Aorta (tissue), 5 donors: ENCODE data around the gene SP1. TPM values are rescaled to one million over a fixed set of nuclear protein-coding genes. Genes with fewer than 3 reads are reported as not detected.
"Not testable (repeated sequence)": the region's sequence is repeated elsewhere in the genome, so short reads cannot be mapped to it uniquely, and the experiment has no call there.

Experiments used
- ATAC-seq: fragments of 200-7000 bp; cut with Tn5 transposase; one replicate; pipeline ENCODE4 v1.9.1; 2022; ENCODE audit warnings: moderate library complexity; ENCODE audit not compliant: low FRiP score
- DNase-seq, 2 donors: peaks; one replicate each; pipeline ENCODE4 v3.0.0-alpha.2; 2020
- H3K27ac ChIP-seq, 2 donors: one replicate each; pipeline ENCODE4 v1.5.1; 2013; ENCODE audit warnings: low read length in 2 of 2, mild to moderate bottlenecking in 2 of 2, moderate library complexity in 2 of 2, control low read depth in 1 of 2, inconsistent platforms in 1 of 2, low read depth in 1 of 2
- H3K27me3 ChIP-seq, 2 donors: one replicate each; pipeline ENCODE4 v1.6.1; 2013; ENCODE audit warnings: control low read depth in 1 of 2, low read length in 1 of 2, mild to moderate bottlenecking in 1 of 2, moderate library complexity in 1 of 2; ENCODE audit not compliant: insufficient read depth in 2 of 2, control insufficient read depth in 1 of 2
- H3K36me3 ChIP-seq, 2 donors: one replicate each; pipeline ENCODE4 v1.6.1; 2013; ENCODE audit warnings: control low read depth in 1 of 2, low read length in 1 of 2, mild to moderate bottlenecking in 1 of 2; ENCODE audit not compliant: insufficient read depth in 2 of 2, control insufficient read depth in 1 of 2
- H3K4me1 ChIP-seq, 2 donors: one replicate each; pipeline ENCODE4 v1.6.1; 2013; ENCODE audit warnings: low read length in 2 of 2, control low read depth in 1 of 2, mild to moderate bottlenecking in 1 of 2, moderate library complexity in 1 of 2; ENCODE audit not compliant: insufficient read depth in 2 of 2, control insufficient read depth in 1 of 2
- H3K4me3 ChIP-seq, 2 donors: one replicate each; pipeline ENCODE4 v1.5.1; 2013; ENCODE audit warnings: low read length in 2 of 2, control low read depth in 1 of 2, mild to moderate bottlenecking in 1 of 2
- H3K9me3 ChIP-seq: one replicate; pipeline ENCODE4 v1.6.1; 2013; ENCODE audit warnings: mild to moderate bottlenecking, low read length; ENCODE audit not compliant: control insufficient read depth
- WGBS, 2 donors: extraction: QIAGEN DNeasy Blood & Tissue Kit; methylation state at CpG; one replicate each; pipeline ENCODE4 v1.1.7; 2013; 5-methylcytosine and 5-hydroxymethylcytosine counted together
- intact Hi-C, 2 donors: fragments of 100-400 bp; cut with DNase I; formaldehyde crosslinking; loops; one replicate each; pipeline versions ENCODE4 v1.14.2 to v1.15.0; 2022
- polyA plus RNA-seq, 2 donors: library from polyadenylated mRNA; stranded (reverse); fragments of 200-250 nt; gene quantifications; one replicate each; pipeline ENCODE4 v1.2.3, GENCODE V29; 2013
- total RNA-seq, 2 donors: library from RNA; stranded (reverse); fragmentation: NEBNext Ultra II Directional; extraction: Animal tissue kit (Norgen Biotek cat#: 25700); gene quantifications; one replicate each; pipeline ENCODE4 v1.2.1, GENCODE V29; 2021
- donor health status: healthy with polysubstance abuse.
- donor health status: Bipolar disorder and iron deficiency.
- donor health status: DM: no; HTN: no; CAD: no.
- donor health status: DM: no; HTN: no; CAD: no.
- donor health status: DM: yes; HTN: yes; CAD: no.

SP1 gene
- total and polyA plus RNA-seq, 4 donors, result 7.4 to 83.1 (median 40.3) TPM

DNA sequence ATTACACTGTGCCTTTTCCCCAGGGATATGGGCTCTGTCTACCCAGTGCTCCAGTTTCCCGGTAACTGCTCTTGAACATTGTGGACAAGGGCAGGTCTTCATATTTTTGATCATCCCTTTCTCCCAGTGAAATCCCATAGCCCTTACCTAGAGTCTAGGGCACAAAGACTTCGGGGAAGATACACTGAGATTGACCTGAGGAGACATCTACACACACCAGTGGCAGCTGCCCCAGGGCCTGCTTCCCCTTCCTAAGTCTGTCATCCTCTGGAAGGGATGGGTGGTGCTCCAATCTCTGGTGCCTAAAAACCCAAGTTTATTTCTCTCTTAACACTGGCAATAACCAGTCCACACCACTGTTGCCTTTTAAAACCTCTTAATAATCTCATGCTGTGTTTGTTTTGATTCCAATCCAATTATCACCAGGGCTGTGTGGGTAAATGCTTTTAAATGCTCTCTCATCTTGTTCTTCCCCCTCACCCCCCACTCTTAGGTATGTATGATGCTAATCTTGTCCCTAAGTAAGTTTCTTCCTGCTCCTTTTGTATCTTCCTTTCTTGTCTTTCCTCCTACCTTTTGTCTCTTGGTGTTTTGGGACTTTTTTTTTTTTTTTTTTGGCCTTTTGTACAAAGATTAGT lies 35.9 kb downstream of the SP1 start:
- H3K27me3 ChIP-seq, H3K4me3 ChIP-seq, H3K36me3 ChIP-seq, intact Hi-C loops, H3K27ac ChIP-seq, H3K9me3 ChIP-seq, ATAC-seq, H3K4me1 ChIP-seq: not testable (repeated sequence)
- peak in 1 of 2 donors; percentile 19 for DNase-seq
- WGBS, 2 donors, result 52 to 57% methylated on average over 2 of the region's 2 CpGs

DNA sequence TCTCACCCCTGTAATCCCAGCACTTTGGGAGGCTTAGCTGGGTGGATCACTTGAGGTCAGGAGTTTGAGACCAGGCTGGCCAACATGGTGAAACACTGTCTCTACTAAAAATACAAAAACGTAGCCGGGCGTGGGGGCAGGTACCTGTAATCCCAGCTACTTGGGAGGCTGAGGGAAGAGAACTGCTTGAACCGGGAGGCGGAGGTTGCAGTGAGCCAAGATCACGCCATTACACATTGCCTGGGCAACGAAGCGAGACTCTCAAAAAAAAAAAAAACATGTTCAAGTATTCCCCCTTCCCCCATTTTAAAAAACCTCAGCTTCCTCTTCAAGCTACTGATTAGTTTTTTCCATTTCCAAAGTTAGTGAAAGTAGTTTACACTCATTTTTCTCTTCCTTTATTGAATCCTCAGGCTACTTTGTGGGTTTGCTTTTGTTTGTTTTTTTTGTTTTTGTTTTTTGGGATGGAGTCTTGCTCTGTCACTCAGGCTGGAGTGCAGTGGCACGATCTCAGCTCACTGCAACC lies 37.4 kb downstream of the SP1 start:
- H3K36me3 ChIP-seq, H3K4me1 ChIP-seq, ATAC-seq, H3K4me3 ChIP-seq, H3K27ac ChIP-seq, H3K27me3 ChIP-seq, intact Hi-C loops, H3K9me3 ChIP-seq: not testable (repeated sequence)
- DNase-seq, result peak in 1 of 2 donors; percentile 17
- 77 to 83% methylated on average over 9 of the region's 9 CpGs for WGBS, 2 donors

DNA sequence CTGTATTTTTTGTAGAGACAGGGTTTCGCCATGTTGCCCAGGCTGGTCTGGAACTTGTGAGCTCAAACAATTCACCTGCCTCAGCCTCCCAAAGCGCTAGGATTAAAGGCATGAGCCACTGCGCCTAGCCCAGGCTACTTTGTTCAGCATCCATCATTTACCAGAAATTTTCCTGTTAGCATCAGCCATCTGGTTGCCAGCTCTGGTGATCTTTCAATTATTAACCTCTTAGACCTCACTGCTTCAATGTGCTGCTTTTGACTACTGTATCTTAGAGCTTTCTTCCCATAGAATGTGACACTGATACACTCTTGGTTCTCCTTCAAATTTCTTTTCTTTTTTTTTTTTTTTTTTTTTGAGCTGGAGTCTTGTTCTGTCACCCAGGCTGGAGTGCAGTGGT lies 38.2 kb downstream of the SP1 start:
- WGBS, 2 donors, result 88 to 93% methylated on average over 3 of the region's 3 CpGs
- no peak for DNase-seq
- H3K27me3 ChIP-seq, result no peaks in the 10 kb centered on the region
- H3K27ac ChIP-seq, result no peak overlapping the region
- intact Hi-C loops, result no loop called here
- H3K36me3 ChIP-seq, result no peaks in the 10 kb centered on the region
- ATAC-seq, result no peak
- no peaks in the 10 kb centered on the region for H3K9me3 ChIP-seq
- H3K4me3 ChIP-seq, result no peak overlapping the region
- peaks cover 0 to 2% of the 10 kb centered on the region in 2 donors for H3K4me1 ChIP-seq

DNA sequence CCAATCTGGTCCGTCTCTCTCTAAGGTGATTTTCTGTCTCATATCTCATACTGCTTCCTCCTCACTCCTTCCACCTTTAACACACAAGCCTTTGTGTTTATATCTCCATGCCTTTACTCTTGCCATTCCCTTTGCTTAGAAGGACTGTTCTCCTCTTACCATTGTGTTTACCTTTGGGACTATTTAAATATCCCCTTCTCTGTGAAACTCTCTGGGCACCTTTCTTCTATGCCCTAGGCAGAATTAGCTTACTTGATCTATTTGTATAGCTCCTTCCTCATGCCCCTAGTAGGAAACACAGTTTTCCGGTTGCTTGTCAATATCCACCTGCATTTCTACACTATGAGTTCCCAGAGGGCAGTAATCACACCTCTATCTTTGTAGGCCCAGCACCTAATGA lies 39.8 kb downstream of the SP1 start:
- WGBS, 2 donors, result 85 to 90% methylated on average over 2 of the region's 2 CpGs
- no peak for DNase-seq
- H3K27ac ChIP-seq, result no peak overlapping the region
- H3K27me3 ChIP-seq, result no peaks in the 10 kb centered on the region
- H3K4me1 ChIP-seq, result peaks cover 0 to 2% of the 10 kb centered on the region in 2 donors
- no peaks in the 10 kb centered on the region for H3K36me3 ChIP-seq
- no peak overlapping the region for H3K4me3 ChIP-seq
- intact Hi-C loops, result no loop called here
- no peaks in the 10 kb centered on the region for H3K9me3 ChIP-seq
- no peak for ATAC-seq

DNA sequence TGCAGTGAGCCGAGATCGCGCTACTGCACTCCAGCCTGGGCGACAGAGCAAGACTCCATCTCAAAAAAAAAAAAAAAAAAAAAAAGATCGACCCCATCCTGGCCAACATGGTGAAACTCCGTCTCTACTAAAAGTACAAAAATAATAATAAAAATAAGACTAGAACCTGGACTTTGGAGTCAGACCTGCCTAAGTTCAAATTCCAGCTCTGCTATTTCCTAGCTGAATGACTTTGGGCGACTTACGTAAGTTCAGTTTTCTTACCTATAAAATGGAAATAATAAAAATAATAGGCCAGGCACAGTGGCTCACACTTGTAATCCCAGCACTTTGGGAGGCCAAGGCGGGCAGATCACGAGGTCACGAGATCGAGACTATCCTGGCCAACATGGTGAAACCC lies 42.3 kb downstream of the SP1 start:
- H3K4me3 ChIP-seq, H3K9me3 ChIP-seq, H3K4me1 ChIP-seq, DNase-seq, H3K27ac ChIP-seq, H3K27me3 ChIP-seq, ATAC-seq, H3K36me3 ChIP-seq, intact Hi-C loops: not testable (repeated sequence)
- 84 to 91% methylated on average over 12 of the region's 12 CpGs for WGBS, 2 donors

- Histone ChIP-seq H3K27me3 (no peaks in the 10 kb centered on the region), H3K36me3 (no peaks in the 10 kb centered on the region), H3K27ac (no peak within 1 kb of the TSS), H3K4me3 (no peak within 1 kb of the TSS), H3K4me1 (no peaks in the 10 kb centered on the region), H3K9me3 (no peaks in the 10 kb centered on the region)
- DNase-seq (peak in 1 of 2 donors; percentile 38), ATAC-seq (no peak)
- intact Hi-C loops, result no loop called here
- 100% methylated on average over 1 of the region's 1 CpG for WGBS, 2 donors
Observed at GRCh38 chr12:53423597-53423996, 43.6 kb downstream of the SP1 start, which contains the start of gene AMHR2. Gene AMHR2, plus strand, starts transcription at chr12:53423855. Its CDS starts 80 bp downstream, at chr12:53423935.

DNA sequence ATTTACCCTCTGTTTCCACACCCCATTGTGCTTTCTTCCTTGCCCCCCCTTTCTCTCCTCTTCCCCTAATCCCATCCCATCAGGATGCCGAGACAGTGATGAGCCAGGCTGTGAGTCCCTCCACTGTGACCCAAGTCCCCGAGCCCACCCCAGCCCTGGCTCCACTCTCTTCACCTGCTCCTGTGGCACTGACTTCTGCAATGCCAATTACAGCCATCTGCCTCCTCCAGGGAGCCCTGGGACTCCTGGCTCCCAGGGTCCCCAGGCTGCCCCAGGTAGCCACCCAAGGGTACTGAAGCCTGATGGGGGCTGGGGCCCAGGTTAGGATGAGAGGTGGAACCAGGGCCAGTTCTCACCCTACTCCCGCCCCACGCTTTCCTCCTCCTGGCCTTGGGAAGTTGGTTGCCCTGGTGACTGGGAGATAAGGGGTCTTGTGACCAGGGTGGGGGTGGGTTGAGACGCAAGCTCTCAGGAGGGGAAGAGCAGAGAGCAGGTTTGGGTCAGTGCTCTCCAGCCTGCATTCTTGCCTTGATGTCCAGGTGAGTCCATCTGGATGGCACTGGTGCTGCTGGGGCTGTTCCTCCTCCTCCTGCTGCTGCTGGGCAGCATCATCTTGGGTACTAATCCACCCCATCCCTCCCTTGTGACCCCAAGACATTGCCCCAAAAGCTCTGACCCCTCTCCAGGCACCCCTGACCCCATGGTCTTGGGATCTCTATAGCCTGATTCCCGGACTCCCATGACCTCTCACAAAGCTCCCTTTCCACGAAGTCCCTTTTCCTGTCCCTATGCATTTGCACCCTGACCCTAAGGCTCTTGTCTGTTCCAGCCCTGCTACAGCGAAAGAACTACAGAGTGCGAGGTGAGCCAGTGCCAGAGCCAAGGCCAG lies 44.9 kb downstream of the SP1 start:
- intact Hi-C loops, result no loop called here
- H3K4me3 ChIP-seq, result no peak overlapping the region
- H3K36me3 ChIP-seq, result no peaks in the 10 kb centered on the region
- ATAC-seq, result peak; percentile 5
- no peaks in the 10 kb centered on the region for H3K9me3 ChIP-seq
- H3K4me1 ChIP-seq, result no peaks in the 10 kb centered on the region
- H3K27me3 ChIP-seq, result no peaks in the 10 kb centered on the region
- H3K27ac ChIP-seq, result no peak overlapping the region
- 80 to 83% methylated on average over 7 to 9 of the region's 9 CpGs for WGBS, 2 donors
- DNase-seq, result peak in 1 of 2 donors; percentile 63

DNA sequence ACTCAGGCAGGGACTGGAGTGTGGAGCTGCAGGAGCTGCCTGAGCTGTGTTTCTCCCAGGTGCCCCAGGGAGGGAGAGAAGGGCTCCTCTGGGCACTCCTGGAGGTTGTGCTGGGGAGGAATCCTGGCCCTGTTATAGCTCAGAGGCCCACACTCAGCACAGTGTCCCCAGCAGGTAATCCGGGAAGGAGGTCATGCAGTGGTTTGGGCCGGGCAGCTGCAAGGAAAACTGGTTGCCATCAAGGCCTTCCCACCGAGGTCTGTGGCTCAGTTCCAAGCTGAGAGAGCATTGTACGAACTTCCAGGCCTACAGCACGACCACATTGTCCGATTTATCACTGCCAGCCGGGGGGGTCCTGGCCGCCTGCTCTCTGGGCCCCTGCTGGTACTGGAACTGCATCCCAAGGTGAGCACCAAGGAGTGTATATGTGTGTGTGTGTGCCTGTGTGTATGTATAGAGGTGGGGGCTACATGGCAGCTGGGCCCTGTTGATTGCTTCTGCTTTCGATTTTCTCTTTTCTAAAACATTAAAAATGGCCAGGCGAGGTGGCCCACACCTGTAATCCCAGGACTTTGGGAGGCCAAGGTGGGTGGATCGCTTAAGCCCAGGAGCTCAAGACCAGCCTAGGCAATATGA lies 45.7 kb downstream of the SP1 start:
- Histone ChIP-seq H3K27me3 (no peaks in the 10 kb centered on the region), H3K9me3 (no peaks in the 10 kb centered on the region), H3K27ac (no peak overlapping the region), H3K4me3 (no peak overlapping the region), H3K4me1 (no peaks in the 10 kb centered on the region), H3K36me3 (no peaks in the 10 kb centered on the region)
- DNase-seq, result peak in 1 of 2 donors; percentile 52
- intact Hi-C loops, result no loop called here
- WGBS, 2 donors, result 66 to 74% methylated on average over 11 of the region's 11 CpGs
- ATAC-seq, result peak; percentile 57
